Ishikawa (cell line): Measurements from ENCODE around the gene TGM1.

Experiments
- CEBPB ChIP-seq: IDR thresholded peaks from 2 replicates; pipeline ENCODE4 v1.6.1; 2012
- CREB1 ChIP-seq: IDR thresholded peaks from 2 replicates; pipeline ENCODE4 v1.6.1; 2012; ENCODE audit warnings: low read depth
- EGR1 ChIP-seq: IDR thresholded peaks from 2 replicates; pipeline ENCODE4 v1.6.1; 2012
- EP300 ChIP-seq: IDR thresholded peaks from 2 replicates; pipeline ENCODE4 v1.6.1; 2012; ENCODE audit warnings: borderline replicate concordance
- FOXM1 ChIP-seq: IDR thresholded peaks from 2 replicates; pipeline ENCODE4 v1.6.1; 2012; ENCODE audit warnings: low read depth, borderline replicate concordance
- NFIC ChIP-seq: IDR thresholded peaks from 2 replicates; pipeline ENCODE4 v1.6.1; 2012
- RAD21 ChIP-seq: IDR thresholded peaks from 2 replicates; pipeline ENCODE4 v1.6.1; 2012; ENCODE audit warnings: low read depth
- TAF1 ChIP-seq: IDR thresholded peaks from 2 replicates; pipeline ENCODE4 v1.6.1; 2012; ENCODE audit warnings: low read depth, mild to moderate bottlenecking
- TCF12 ChIP-seq: IDR thresholded peaks from 2 replicates; pipeline ENCODE4 v1.6.1; 2012; ENCODE audit warnings: low read depth
- TEAD4 ChIP-seq: IDR thresholded peaks from 2 replicates; pipeline ENCODE4 v1.6.1; 2012
- USF1 ChIP-seq: IDR thresholded peaks from 2 replicates; pipeline ENCODE4 v1.6.1; 2012
- YY1 ChIP-seq: IDR thresholded peaks from 2 replicates; pipeline ENCODE4 v1.6.1; 2012; ENCODE audit warnings: low read depth
- ZBTB7A ChIP-seq: IDR thresholded peaks from 2 replicates; pipeline ENCODE4 v1.6.1; 2012; ENCODE audit warnings: low read depth
- TF ChIP-seq, protein P1 (sequence below): IDR thresholded peaks from 2 replicates; pipeline ENCODE4 v1.6.1; 2012; ENCODE audit warnings: low read depth, mild to moderate bottlenecking
- TF ChIP-seq, protein P2 (sequence below): IDR thresholded peaks from 2 replicates; pipeline ENCODE4 v1.6.1; 2012

The TGM1 gene

GRCh38 chr14:24206260-24207103, 56.5 kb downstream of the TGM1 start:
- TF ChIP-seq NFIC (no peak), TCF12 (no peak), RAD21 (no peak), FOXM1 (no peak), EGR1 (no peak), USF1 (no peak), ZBTB7A (no peak), TEAD4 (no peak), EP300 (no peak), TAF1 (no peak), YY1 (no peak), CREB1 (no peak), CEBPB (no peak)
- TF ChIP-seq, protein P1, sequence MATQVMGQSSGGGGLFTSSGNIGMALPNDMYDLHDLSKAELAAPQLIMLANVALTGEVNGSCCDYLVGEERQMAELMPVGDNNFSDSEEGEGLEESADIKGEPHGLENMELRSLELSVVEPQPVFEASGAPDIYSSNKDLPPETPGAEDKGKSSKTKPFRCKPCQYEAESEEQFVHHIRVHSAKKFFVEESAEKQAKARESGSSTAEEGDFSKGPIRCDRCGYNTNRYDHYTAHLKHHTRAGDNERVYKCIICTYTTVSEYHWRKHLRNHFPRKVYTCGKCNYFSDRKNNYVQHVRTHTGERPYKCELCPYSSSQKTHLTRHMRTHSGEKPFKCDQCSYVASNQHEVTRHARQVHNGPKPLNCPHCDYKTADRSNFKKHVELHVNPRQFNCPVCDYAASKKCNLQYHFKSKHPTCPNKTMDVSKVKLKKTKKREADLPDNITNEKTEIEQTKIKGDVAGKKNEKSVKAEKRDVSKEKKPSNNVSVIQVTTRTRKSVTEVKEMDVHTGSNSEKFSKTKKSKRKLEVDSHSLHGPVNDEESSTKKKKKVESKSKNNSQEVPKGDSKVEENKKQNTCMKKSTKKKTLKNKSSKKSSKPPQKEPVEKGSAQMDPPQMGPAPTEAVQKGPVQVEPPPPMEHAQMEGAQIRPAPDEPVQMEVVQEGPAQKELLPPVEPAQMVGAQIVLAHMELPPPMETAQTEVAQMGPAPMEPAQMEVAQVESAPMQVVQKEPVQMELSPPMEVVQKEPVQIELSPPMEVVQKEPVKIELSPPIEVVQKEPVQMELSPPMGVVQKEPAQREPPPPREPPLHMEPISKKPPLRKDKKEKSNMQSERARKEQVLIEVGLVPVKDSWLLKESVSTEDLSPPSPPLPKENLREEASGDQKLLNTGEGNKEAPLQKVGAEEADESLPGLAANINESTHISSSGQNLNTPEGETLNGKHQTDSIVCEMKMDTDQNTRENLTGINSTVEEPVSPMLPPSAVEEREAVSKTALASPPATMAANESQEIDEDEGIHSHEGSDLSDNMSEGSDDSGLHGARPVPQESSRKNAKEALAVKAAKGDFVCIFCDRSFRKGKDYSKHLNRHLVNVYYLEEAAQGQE, result no peak
- TF ChIP-seq, protein P2, sequence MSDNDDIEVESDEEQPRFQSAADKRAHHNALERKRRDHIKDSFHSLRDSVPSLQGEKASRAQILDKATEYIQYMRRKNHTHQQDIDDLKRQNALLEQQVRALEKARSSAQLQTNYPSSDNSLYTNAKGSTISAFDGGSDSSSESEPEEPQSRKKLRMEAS, result no peak

- TF ChIP-seq TCF12 (no peak), FOXM1 (no peak), EP300 (no peak), CREB1 (no peak), TEAD4 (no peak), NFIC (no peak), RAD21 (no peak), TAF1 (no peak), USF1 (no peak), CEBPB (no peak), YY1 (no peak)
- TF ChIP-seq, protein P2, result no peak
- TF ChIP-seq, protein P1, result no peak
These were observed 58.5 kb downstream of the TGM1 start for GRCh38 chr14:24204163-24205146.
